ENCODE measurements around the gene PRDX5.
A peak's percentile ranks its signal among the peaks of the same experiment; 100 is the strongest.

PRDX5 gene

GRCh38 chr11:64359712-64360445 is 42.0 kb downstream of the PRDX5 start:
- peaks cover 0 to 45% (median 35%) of the 10 kb centered on the region in 4 donors for H3K4me1 ChIP-seq
- peak overlapping the region in 1 of 2 donors; percentile 94 for H3K27ac ChIP-seq
- no peaks in the 10 kb centered on the region for H3K27me3 ChIP-seq
- H3K36me3 ChIP-seq: peaks cover 24 to 39% (median 38%) of the 10 kb centered on the region in 3 donors
- intact Hi-C loops (cut with DNase I; ENCODE audit: low total_unique reads): no loop called here
- peak overlapping the region; percentile 70 to 86 for H3K4me3 ChIP-seq
- TF ChIP-seq, protein P1, sequence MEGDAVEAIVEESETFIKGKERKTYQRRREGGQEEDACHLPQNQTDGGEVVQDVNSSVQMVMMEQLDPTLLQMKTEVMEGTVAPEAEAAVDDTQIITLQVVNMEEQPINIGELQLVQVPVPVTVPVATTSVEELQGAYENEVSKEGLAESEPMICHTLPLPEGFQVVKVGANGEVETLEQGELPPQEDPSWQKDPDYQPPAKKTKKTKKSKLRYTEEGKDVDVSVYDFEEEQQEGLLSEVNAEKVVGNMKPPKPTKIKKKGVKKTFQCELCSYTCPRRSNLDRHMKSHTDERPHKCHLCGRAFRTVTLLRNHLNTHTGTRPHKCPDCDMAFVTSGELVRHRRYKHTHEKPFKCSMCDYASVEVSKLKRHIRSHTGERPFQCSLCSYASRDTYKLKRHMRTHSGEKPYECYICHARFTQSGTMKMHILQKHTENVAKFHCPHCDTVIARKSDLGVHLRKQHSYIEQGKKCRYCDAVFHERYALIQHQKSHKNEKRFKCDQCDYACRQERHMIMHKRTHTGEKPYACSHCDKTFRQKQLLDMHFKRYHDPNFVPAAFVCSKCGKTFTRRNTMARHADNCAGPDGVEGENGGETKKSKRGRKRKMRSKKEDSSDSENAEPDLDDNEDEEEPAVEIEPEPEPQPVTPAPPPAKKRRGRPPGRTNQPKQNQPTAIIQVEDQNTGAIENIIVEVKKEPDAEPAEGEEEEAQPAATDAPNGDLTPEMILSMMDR (IDR thresholded peaks at IDR 0.05): no peak
- no peaks in the 10 kb centered on the region for H3K9me3 ChIP-seq
- DNase-seq: no peak

DNA sequence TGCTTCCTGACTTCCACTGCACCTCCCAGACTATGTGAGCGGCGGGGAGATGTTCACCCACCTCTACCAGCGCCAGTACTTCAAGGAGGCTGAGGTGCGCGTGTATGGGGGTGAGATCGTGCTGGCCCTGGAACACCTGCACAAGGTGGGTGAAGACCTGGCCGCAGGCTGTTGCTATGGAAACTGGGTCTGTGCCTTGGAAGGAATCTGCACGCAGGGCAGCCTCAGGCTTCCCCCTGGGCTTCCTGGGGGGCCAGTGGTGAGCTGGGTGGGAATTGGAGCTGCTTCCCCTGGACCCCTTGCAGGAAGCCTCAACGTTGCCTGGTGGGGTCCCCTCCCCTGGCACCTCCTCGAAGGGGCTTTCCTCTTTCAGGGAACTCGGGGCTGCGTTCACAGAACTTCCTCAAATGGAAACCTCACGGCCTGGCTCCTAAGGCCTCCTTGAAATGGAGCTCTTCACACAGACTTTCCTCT is 42.6 kb downstream of the PRDX5 start:
- Histone ChIP-seq H3K9me3 (no peaks in the 10 kb centered on the region), H3K4me1 (peaks cover 0 to 39% (median 31%) of the 10 kb centered on the region in 4 donors), H3K36me3 (peaks cover 30 to 45% (median 44%) of the 10 kb centered on the region in 3 donors), H3K27me3 (no peaks in the 10 kb centered on the region), H3K27ac (no peak overlapping the region), H3K4me3 (peak overlapping the region; percentile 70 to 86)
- TF ChIP-seq, protein P1 (IDR thresholded peaks at IDR 0.05): no peak
- intact Hi-C loops (cut with DNase I; ENCODE audit: low total_unique reads): no loop called here
- no peak for DNase-seq

DNA sequence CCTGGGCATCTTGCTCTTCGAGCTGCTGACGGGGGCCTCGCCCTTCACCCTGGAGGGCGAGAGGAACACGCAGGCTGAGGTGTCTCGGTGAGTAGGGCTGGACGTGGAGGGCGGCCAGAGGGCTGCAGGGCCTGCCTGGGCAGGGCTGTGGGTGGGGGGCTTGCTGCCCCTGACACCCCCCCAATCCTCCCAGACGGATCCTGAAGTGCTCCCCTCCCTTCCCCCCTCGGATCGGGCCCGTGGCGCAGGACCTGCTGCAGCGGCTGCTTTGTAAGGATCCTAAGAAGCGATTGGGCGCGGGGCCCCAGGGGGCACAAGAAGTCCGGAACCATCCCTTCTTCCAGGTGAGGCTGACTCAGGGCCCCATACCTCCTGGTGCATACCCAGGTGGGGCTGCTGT is 43.7 kb downstream of the PRDX5 start:
- Histone ChIP-seq H3K36me3 (peaks cover 42 to 57% (median 55%) of the 10 kb centered on the region in 3 donors), H3K27me3 (no peaks in the 10 kb centered on the region), H3K27ac (no peak overlapping the region), H3K4me3 (no peak overlapping the region), H3K4me1 (peaks cover 0 to 35% (median 28%) of the 10 kb centered on the region in 4 donors), H3K9me3 (no peaks in the 10 kb centered on the region)
- TF ChIP-seq, protein P1 (IDR thresholded peaks at IDR 0.05): no peak
- no peak for DNase-seq
- intact Hi-C loops (cut with DNase I; ENCODE audit: low total_unique reads): no loop called here

- no peaks in the 10 kb centered on the region for H3K27me3 ChIP-seq
- H3K36me3 ChIP-seq: peaks cover 49 to 64% (median 62%) of the 10 kb centered on the region in 3 donors
- H3K9me3 ChIP-seq: no peaks in the 10 kb centered on the region
- intact Hi-C loops (cut with DNase I; ENCODE audit: low total_unique reads): no loop called here
- H3K4me1 ChIP-seq: peaks cover 0 to 31% (median 26%) of the 10 kb centered on the region in 4 donors
- TF ChIP-seq, protein P1 (IDR thresholded peaks at IDR 0.05): no peak
- DNase-seq: no peak
- no peak overlapping the region for H3K27ac ChIP-seq
- H3K4me3 ChIP-seq: no peak overlapping the region
Observed at GRCh38 chr11:64362339-64362738, 44.4 kb downstream of the PRDX5 start.

DNA sequence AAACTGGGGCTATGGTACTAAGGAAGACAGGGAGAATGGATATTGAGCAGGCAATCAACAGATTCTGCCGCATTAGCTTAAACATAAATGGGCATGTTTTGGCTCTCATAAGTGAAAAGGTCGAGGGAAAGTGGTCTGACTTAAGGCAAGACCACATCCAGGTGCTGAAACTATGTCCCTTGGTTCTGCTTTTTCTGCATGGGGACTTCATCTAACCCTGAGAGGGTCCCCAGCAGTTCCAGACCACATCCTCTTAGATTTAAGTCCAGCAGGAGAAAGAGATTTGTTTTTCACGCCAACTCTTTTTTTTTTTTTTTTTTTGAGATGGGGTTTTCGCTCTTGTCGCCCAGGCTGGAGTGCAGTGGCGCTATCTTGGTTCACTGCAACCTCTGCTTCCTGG is 46.5 kb downstream of the PRDX5 start:
- Histone ChIP-seq H3K4me1 (peaks cover 0 to 15% (median 12%) of the 10 kb centered on the region in 4 donors), H3K27me3 (no peaks in the 10 kb centered on the region), H3K27ac (no peak overlapping the region), H3K4me3 (no peak overlapping the region), H3K36me3 (peaks cover 54 to 83% (median 83%) of the 10 kb centered on the region in 3 donors), H3K9me3 (no peaks in the 10 kb centered on the region)
- TF ChIP-seq, protein P1 (IDR thresholded peaks at IDR 0.05): no peak
- intact Hi-C loops (cut with DNase I; ENCODE audit: low total_unique reads): no loop called here
- DNase-seq: no peak

All from tibial artery (tissue), 4 donors.